GM12875 (cell line): ENCODE measurements around the gene CAMKV.
"Not testable (repeated sequence)": the region's sequence is repeated elsewhere in the genome, so short reads cannot be mapped to it uniquely, and the experiment has no call there.

Experiments
- H3K4me3 ChIP-seq: one replicate; pipeline ENCODE4 v1.5.1; 2011; ENCODE audit warnings: low read depth, low read length, control low read depth
- CTCF ChIP-seq: IDR thresholded peaks from 2 replicates; pipeline ENCODE4 v1.5.1; 2011; ENCODE audit warnings: low read depth, mild to moderate bottlenecking, control low read depth, inconsistent platforms, low read length, moderate library complexity, borderline replicate concordance; ENCODE audit not compliant: insufficient read depth

Gene CAMKV

GRCh38 chr3:49869525-49870126 is at the start of gene CAMKV:
Gene CAMKV, minus strand, starts transcription at chr3:49869906. Its CDS starts 7,518 bp downstream, at chr3:49862388.
- no peak for TF ChIP-seq CTCF
- no peak within 1 kb of the TSS for H3K4me3 ChIP-seq

- H3K4me3 ChIP-seq = not testable (repeated sequence)
These were observed 48.3 kb upstream of the CAMKV start for GRCh38 chr3:49917806-49918590.

- TF ChIP-seq CTCF = no peak
- no peak overlapping the region for H3K4me3 ChIP-seq
These were observed 47.0 kb upstream of the CAMKV start for GRCh38 chr3:49916686-49917085.

- TF ChIP-seq CTCF = no peak
- no peak overlapping the region for H3K4me3 ChIP-seq
These were observed 45.2 kb upstream of the CAMKV start for GRCh38 chr3:49914906-49915305.

- TF ChIP-seq CTCF = no peak
- no peak overlapping the region for H3K4me3 ChIP-seq
These were observed 43.2 kb upstream of the CAMKV start for GRCh38 chr3:49912881-49913281.

GRCh38 chr3:49911611-49912010 is 41.9 kb upstream of the CAMKV start:
- no peak overlapping the region for H3K4me3 ChIP-seq
- TF ChIP-seq CTCF = no peak

- no peak overlapping the region for H3K4me3 ChIP-seq
- TF ChIP-seq CTCF = no peak
These were observed 41.4 kb upstream of the CAMKV start for GRCh38 chr3:49911124-49911420.
